NCI-H1092 (cell line): Measurements from ENCODE around the gene VSTM1.
"Not testable (repeated sequence)": the region's sequence is repeated elsewhere in the genome, so short reads cannot be mapped to it uniquely, and the experiment has no call there.

Experiments used
- DNase-seq: peaks from one replicate; lab custom pipeline; 2025; lab: John Stamatoyannopoulos, UW

Gene VSTM1

GRCh38 chr19:54073829-54074228, 10.1 kb upstream of the VSTM1 start:
- DNase-seq: no peak

GRCh38 chr19:54069470-54069869, 5.8 kb upstream of the VSTM1 start:
- no peak for DNase-seq

- DNase-seq: no peak
These were observed 1.1 kb downstream of the VSTM1 start for GRCh38 chr19:54062643-54063042.

GRCh38 chr19:54047616-54048015, 16.1 kb downstream of the VSTM1 start:
- DNase-seq: no peak

- DNase-seq: no peak
These were observed 17.9 kb downstream of the VSTM1 start for GRCh38 chr19:54045771-54046170.

GRCh38 chr19:54042989-54043388, 20.7 kb downstream of the VSTM1 start:
- DNase-seq: no peak

- no peak for DNase-seq
These were observed 21.6 kb downstream of the VSTM1 start for GRCh38 chr19:54041969-54042606.

GRCh38 chr19:54040003-54040402, 23.7 kb downstream of the VSTM1 start:
- no peak for DNase-seq

GRCh38 chr19:54036542-54036941, 27.2 kb downstream of the VSTM1 start:
- DNase-seq: not testable (repeated sequence)

GRCh38 chr19:54035215-54036178, 28.2 kb downstream of the VSTM1 start:
- DNase-seq: no peak

- DNase-seq: no peak
These were observed 32.7 kb downstream of the VSTM1 start for GRCh38 chr19:54030895-54031586.

- DNase-seq: peak; percentile 9
These were observed 33.7 kb downstream of the VSTM1 start for GRCh38 chr19:54029930-54030490.

GRCh38 chr19:54029301-54029700, 34.4 kb downstream of the VSTM1 start:
- no peak for DNase-seq

- no peak for DNase-seq
These were observed 37.0 kb downstream of the VSTM1 start for GRCh38 chr19:54026656-54027055.

GRCh38 chr19:54024660-54025059, 39.0 kb downstream of the VSTM1 start:
- no peak for DNase-seq

- DNase-seq: no peak
These were observed 40.5 kb downstream of the VSTM1 start for GRCh38 chr19:54023191-54023590.

- DNase-seq: no peak
These were observed 41.8 kb downstream of the VSTM1 start for GRCh38 chr19:54021932-54022331.

- no peak for DNase-seq
These were observed 42.3 kb downstream of the VSTM1 start for GRCh38 chr19:54021363-54021762.

- no peak for DNase-seq
These were observed 46.4 kb downstream of the VSTM1 start for GRCh38 chr19:54017261-54017660.

- DNase-seq: peak; percentile 14
These were observed 48.7 kb downstream of the VSTM1 start for GRCh38 chr19:54014920-54015560.

GRCh38 chr19:54013866-54014265, 49.8 kb downstream of the VSTM1 start:
- no peak for DNase-seq
